GM13977 (cell line): ENCODE results near the gene CT47A7.
A peak's percentile ranks its signal among the peaks of the same experiment; 100 is the strongest.
"Not testable (repeated sequence)": the region's sequence is repeated elsewhere in the genome, so short reads cannot be mapped to it uniquely, and the experiment has no call there.

Experiments
- DNase-seq: peaks from one replicate; pipeline ENCODE4 v3.0.0; 2012; ENCODE audit warnings: low spot score
- in situ Hi-C: fragments of 300-500 bp; cut with MboI; formaldehyde crosslinking; loops from one replicate; pipeline ENCODE4 v1.12.0; 2022; ENCODE audit warnings: low sequenced_read_pairs, low pct_unique_long_range_greater_than_20kb, mixed read lengths, inconsistent platforms; ENCODE audit not compliant: unreplicated experiment
- TF ChIP-seq, protein P1 (sequence below): IDR thresholded peaks from 2 replicates; pipeline ENCODE4 v1.5.1; 2012; ENCODE audit warnings: mild to moderate bottlenecking, control low read depth; ENCODE audit not compliant: insufficient read depth; ENCODE audit errors: extremely low read depth, missing control alignments

Gene CT47A7

DNA sequence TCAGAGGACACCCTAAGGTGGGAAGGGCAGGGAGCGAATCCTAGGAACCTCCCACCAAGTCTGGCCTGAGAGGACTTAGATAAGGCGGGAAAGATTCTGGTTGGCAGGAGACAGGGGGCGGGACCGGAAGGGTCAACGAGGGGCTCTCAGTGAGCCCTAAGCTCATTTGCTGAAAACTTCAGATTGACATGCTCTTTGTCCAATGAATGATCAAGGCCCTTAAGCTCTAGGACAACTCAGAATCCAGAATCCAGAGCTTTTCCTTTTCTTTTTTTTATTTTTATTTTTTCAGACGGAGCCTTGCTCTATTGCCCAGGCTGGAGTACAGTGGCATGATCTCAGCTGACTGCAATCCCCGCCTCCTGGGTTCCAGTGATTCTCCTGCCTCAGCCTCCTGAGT, at the start of gene CT47A7:
TSS of gene CT47A7 (minus strand) at position 101 of the 400 bp plus-strand sequence. CDS start 255 bp downstream, outside the sequence.
- in situ Hi-C loops, DNase-seq: not testable (repeated sequence)

GRCh38 chrX:121000589-121000988, 44.2 kb upstream of the CT47A7 start:
- peak; percentile 12 for DNase-seq
- in situ Hi-C loops: no loop called here
- TF ChIP-seq, protein P1, sequence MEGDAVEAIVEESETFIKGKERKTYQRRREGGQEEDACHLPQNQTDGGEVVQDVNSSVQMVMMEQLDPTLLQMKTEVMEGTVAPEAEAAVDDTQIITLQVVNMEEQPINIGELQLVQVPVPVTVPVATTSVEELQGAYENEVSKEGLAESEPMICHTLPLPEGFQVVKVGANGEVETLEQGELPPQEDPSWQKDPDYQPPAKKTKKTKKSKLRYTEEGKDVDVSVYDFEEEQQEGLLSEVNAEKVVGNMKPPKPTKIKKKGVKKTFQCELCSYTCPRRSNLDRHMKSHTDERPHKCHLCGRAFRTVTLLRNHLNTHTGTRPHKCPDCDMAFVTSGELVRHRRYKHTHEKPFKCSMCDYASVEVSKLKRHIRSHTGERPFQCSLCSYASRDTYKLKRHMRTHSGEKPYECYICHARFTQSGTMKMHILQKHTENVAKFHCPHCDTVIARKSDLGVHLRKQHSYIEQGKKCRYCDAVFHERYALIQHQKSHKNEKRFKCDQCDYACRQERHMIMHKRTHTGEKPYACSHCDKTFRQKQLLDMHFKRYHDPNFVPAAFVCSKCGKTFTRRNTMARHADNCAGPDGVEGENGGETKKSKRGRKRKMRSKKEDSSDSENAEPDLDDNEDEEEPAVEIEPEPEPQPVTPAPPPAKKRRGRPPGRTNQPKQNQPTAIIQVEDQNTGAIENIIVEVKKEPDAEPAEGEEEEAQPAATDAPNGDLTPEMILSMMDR: peak; percentile 21

GRCh38 chrX:120999413-120999812, 43.0 kb upstream of the CT47A7 start:
- TF ChIP-seq, protein P1: no peak
- in situ Hi-C loops: no loop called here
- no peak for DNase-seq

DNA sequence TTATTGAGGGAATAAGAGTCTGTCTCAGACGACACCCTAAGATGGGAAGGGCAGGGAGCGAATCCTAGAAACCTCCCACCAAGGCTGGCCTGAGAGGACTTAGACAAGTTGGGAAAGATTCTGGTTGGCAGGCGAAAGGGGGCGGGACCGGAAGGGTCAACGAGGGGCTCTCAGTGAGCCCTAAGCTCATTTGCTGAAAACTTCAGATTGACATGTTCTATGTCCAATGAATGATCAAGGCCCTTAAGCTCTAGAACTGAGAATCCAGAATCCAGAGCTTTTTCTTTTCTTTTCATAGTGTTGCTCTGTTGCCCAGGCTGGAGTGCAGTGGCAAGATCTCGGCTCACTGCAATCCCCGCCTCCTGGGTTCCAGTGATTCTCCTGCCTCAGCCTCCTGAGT, 29.3 kb upstream of the CT47A7 start, which contains the start of gene CT47A1:
TSS of gene CT47A1 (minus strand) at position 101 of the 400 bp plus-strand sequence. CDS start 231 bp downstream, outside the sequence.
- in situ Hi-C loops, DNase-seq: not testable (repeated sequence)
